ENCODE measurements around the gene KNTC1.
"Not testable (repeated sequence)": the region's sequence is repeated elsewhere in the genome, so short reads cannot be mapped to it uniquely, and the experiment has no call there.

The KNTC1 gene

GRCh38 chr12:122651520-122652224 is 124.6 kb downstream of the KNTC1 start:
- Histone ChIP-seq H3K27ac (no peak overlapping the region), H3K4me1 (ENCODE audit: control insufficient read depth in 1 of 2, insufficient read depth in 1 of 2, low read depth in 1 of 2, low read length in 1 of 2) (peaks cover 31 to 37% of the 10 kb centered on the region in 2 experiments), H3K36me3 (no peaks in the 10 kb centered on the region), H3K27me3 (no peaks in the 10 kb centered on the region), H3K9me3 (no peaks in the 10 kb centered on the region), H3K4me3 (ENCODE audit: low read depth in 1 of 2, low read length in 1 of 2) (no peak overlapping the region)
- no peak for TF ChIP-seq CTCF (IDR thresholded peaks at IDR 0.05)

DNA sequence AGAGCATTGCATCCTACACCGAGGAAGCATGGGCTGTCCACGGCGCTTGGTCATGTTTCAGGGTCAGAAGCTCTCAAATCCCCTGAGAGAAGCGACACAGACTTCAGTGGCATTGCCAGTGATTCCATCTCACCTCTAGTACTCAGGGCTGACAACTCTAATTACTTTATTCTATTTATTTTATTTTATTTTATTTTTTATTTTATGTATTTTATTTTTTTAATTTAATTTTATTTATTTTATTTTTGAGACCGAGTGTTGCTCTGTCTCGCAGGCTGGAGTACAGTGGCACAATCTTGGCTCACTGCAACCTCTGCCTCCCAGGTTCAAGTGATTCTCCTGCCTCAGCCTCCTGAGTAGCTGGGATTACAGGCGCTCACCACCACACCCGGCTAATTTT is 126.2 kb downstream of the KNTC1 start:
- H3K4me1 ChIP-seq (ENCODE audit: control insufficient read depth in 1 of 2, insufficient read depth in 1 of 2, low read depth in 1 of 2, low read length in 1 of 2), result peaks cover 21 to 24% of the 10 kb centered on the region in 2 experiments
- not testable (repeated sequence) for H3K27ac ChIP-seq; H3K27me3 ChIP-seq; H3K9me3 ChIP-seq; H3K36me3 ChIP-seq; H3K4me3 ChIP-seq (ENCODE audit: low read depth in 1 of 2, low read length in 1 of 2)

DNA sequence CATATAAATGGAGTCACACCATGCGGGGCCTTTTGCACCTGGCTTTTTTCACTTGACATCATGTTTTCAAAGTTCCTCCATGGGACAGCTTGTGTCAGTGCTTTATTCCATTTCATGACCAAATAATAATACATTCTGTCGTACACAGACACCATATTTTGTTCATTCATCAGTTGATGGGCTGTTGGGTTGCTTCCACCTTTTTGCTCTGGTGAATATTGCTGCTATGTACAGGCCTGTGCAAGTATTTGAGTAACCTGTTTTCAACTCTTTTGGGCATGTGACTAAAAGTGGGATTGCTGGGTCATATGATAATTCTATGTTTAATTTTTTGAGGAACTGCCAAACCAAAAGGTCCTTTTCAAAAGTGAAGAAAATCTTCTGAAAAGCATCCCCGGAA is 129.2 kb downstream of the KNTC1 start:
- Histone ChIP-seq H3K27me3 (no peaks in the 10 kb centered on the region), H3K36me3 (no peaks in the 10 kb centered on the region), H3K4me1 (ENCODE audit: control insufficient read depth in 1 of 2, insufficient read depth in 1 of 2, low read depth in 1 of 2, low read length in 1 of 2) (peaks cover 7 to 9% of the 10 kb centered on the region in 2 experiments), H3K9me3 (no peaks in the 10 kb centered on the region), H3K4me3 (ENCODE audit: low read depth in 1 of 2, low read length in 1 of 2) (no peak overlapping the region), H3K27ac (no peak overlapping the region)
- no peak for TF ChIP-seq CTCF (IDR thresholded peaks at IDR 0.05)

DNA sequence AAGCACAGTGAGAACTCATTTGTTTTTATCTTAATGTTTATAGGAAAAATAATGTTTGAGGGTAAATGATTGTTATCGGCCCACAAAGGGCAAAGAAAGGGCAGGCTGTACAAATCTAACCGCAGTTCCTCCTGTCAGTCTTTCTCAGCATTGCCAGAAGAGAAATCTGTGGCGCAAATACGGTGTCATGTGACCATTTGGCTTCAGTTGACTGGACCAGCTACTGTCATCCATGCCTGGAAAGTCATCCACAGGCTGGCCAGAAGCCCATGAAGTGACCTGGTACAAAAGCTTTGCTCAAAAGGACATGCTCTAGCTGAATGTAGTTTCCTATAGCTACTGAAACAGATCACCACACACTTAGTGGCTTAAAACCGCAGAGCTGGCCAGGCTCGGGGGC is 132.5 kb downstream of the KNTC1 start:
- TF ChIP-seq CTCF (IDR thresholded peaks at IDR 0.05), result no peak
- no peaks in the 10 kb centered on the region for H3K9me3 ChIP-seq
- H3K4me3 ChIP-seq (ENCODE audit: low read depth in 1 of 2, low read length in 1 of 2), result no peak overlapping the region
- no peaks in the 10 kb centered on the region for H3K27me3 ChIP-seq
- H3K4me1 ChIP-seq (ENCODE audit: control insufficient read depth in 1 of 2, insufficient read depth in 1 of 2, low read depth in 1 of 2, low read length in 1 of 2), result peaks cover 7 to 9% of the 10 kb centered on the region in 2 experiments
- peak overlapping the region; percentile 21 for H3K27ac ChIP-seq
- H3K36me3 ChIP-seq, result no peaks in the 10 kb centered on the region

- H3K4me3 ChIP-seq (ENCODE audit: low read depth in 1 of 2, low read length in 1 of 2), result no peak overlapping the region
- H3K9me3 ChIP-seq, result no peaks in the 10 kb centered on the region
- H3K27me3 ChIP-seq, result no peaks in the 10 kb centered on the region
- H3K36me3 ChIP-seq, result no peaks in the 10 kb centered on the region
- no peak for TF ChIP-seq CTCF (IDR thresholded peaks at IDR 0.05)
- peaks cover 7 to 9% of the 10 kb centered on the region in 2 experiments for H3K4me1 ChIP-seq (ENCODE audit: control insufficient read depth in 1 of 2, insufficient read depth in 1 of 2, low read depth in 1 of 2, low read length in 1 of 2)
- no peak overlapping the region for H3K27ac ChIP-seq
Observed at GRCh38 chr12:122661246-122661645, 134.2 kb downstream of the KNTC1 start.

GRCh38 chr12:122661938-122662337 is 134.9 kb downstream of the KNTC1 start:
- Histone ChIP-seq H3K27ac (no peak overlapping the region), H3K36me3 (no peaks in the 10 kb centered on the region), H3K9me3 (no peaks in the 10 kb centered on the region), H3K4me1 (ENCODE audit: control insufficient read depth in 1 of 2, insufficient read depth in 1 of 2, low read depth in 1 of 2, low read length in 1 of 2) (peaks cover 7 to 9% of the 10 kb centered on the region in 2 experiments), H3K4me3 (ENCODE audit: low read depth in 1 of 2, low read length in 1 of 2) (no peak overlapping the region), H3K27me3 (no peaks in the 10 kb centered on the region)
- no peak for TF ChIP-seq CTCF (IDR thresholded peaks at IDR 0.05)

All from neutrophil (primary cell).